ENCODE data around the gene TMEM140. TPM values are rescaled to one million over a fixed set of nuclear protein-coding genes. Genes with fewer than 3 reads are reported as not detected.

Gene TMEM140
- total RNA-seq, 1 donor from 2014 or later: 39.3 TPM

GRCh38 chr7:135161669-135162068 lies 13.8 kb downstream of the TMEM140 start:
- ATAC-seq (no peak), DNase-seq (no peak)
- Histone ChIP-seq H3K27ac (peak overlapping the region; percentile 65), H3K36me3 (peaks cover 33% of the 10 kb centered on the region), H3K4me1 (peaks cover 83% of the 10 kb centered on the region), H3K9me3 (no peaks in the 10 kb centered on the region), H3K4me3 (no peak overlapping the region), H3K27me3 (ENCODE audit: low read depth) (no peaks in the 10 kb centered on the region)
- intact Hi-C loops (cut with DNase I): no loop called here
- TF ChIP-seq CTCF (IDR thresholded peaks at IDR 0.05): no peak

GRCh38 chr7:135162382-135163001 lies 14.6 kb downstream of the TMEM140 start:
- no peak for ATAC-seq
- no peak for DNase-seq
- H3K4me1 ChIP-seq: peaks cover 90% of the 10 kb centered on the region
- H3K27me3 ChIP-seq (ENCODE audit: low read depth): no peaks in the 10 kb centered on the region
- H3K27ac ChIP-seq: peak overlapping the region; percentile 65
- intact Hi-C loops (cut with DNase I): no loop called here
- peaks cover 42% of the 10 kb centered on the region for H3K36me3 ChIP-seq
- no peaks in the 10 kb centered on the region for H3K9me3 ChIP-seq
- no peak for TF ChIP-seq CTCF (IDR thresholded peaks at IDR 0.05)
- H3K4me3 ChIP-seq: no peak overlapping the region

DNA sequence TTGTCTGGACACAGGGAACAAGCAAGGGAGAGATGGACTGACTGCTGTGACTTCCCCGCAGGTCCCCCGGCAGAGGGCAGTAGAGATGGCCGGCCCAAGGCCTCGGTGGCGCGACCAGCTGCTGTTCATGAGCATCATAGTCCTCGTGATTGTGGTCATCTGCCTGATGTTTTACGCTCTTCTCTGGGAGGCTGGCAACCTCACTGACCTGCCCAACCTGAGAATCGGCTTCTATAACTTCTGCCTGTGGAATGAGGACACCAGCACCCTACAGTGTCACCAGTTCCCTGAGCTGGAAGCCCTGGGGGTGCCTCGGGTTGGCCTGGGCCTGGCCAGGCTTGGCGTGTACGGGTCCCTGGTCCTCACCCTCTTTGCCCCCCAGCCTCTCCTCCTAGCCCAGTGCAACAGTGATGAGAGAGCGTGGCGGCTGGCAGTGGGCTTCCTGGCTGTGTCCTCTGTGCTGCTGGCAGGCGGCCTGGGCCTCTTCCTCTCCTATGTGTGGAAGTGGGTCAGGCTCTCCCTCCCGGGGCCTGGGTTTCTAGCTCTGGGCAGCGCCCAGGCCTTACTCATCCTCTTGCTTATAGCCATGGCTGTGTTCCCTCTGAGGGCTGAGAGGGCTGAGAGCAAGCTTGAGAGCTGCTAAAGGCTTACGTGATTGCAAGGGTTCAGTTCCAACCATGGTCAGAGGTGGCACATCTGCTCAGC lies 16.6 kb downstream of the TMEM140 start:
- peaks cover 88% of the 10 kb centered on the region for H3K4me1 ChIP-seq
- no peak overlapping the region for H3K4me3 ChIP-seq
- intact Hi-C loops (cut with DNase I): no loop called here
- TF ChIP-seq CTCF (IDR thresholded peaks at IDR 0.05): peak; percentile 10
- peak overlapping the region; percentile 72 for H3K27ac ChIP-seq
- H3K27me3 ChIP-seq (ENCODE audit: low read depth): no peaks in the 10 kb centered on the region
- H3K36me3 ChIP-seq: peaks cover 51% of the 10 kb centered on the region
- no peak for ATAC-seq
- no peaks in the 10 kb centered on the region for H3K9me3 ChIP-seq
- no peak for DNase-seq

DNA sequence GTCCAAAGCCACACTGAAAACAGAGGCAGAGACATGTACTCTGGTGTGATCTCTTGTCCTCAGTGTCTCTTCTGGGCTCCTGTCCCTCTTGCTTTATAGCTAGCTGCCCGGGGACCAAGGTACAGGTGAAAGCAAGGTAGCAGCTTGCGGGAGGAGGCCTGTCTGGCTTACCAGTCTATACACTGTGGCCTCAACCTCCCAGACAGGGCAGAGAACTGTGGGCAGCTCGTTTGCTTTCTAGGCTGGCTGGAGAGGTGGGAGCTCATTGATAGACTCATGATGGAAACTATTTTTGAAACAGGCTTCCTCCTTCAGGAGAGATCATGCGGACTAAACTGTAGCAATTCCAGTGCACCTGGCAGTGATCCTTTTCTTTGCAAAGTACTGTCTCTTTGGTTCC lies 18.0 kb downstream of the TMEM140 start:
- no peak for DNase-seq
- Histone ChIP-seq H3K27me3 (ENCODE audit: low read depth) (no peaks in the 10 kb centered on the region), H3K4me1 (peaks cover 79% of the 10 kb centered on the region), H3K36me3 (peaks cover 51% of the 10 kb centered on the region), H3K27ac (peak overlapping the region; percentile 72), H3K9me3 (no peaks in the 10 kb centered on the region), H3K4me3 (no peak overlapping the region)
- no peak for TF ChIP-seq CTCF (IDR thresholded peaks at IDR 0.05)
- intact Hi-C loops (cut with DNase I): no loop called here
- ATAC-seq: no peak

- DNase-seq (no peak), ATAC-seq (no peak)
- TF ChIP-seq CTCF (IDR thresholded peaks at IDR 0.05): no peak
- Histone ChIP-seq H3K27me3 (ENCODE audit: low read depth) (no peaks in the 10 kb centered on the region), H3K27ac (peak overlapping the region; percentile 72), H3K9me3 (no peaks in the 10 kb centered on the region), H3K4me3 (peak overlapping the region; percentile 4), H3K4me1 (peaks cover 78% of the 10 kb centered on the region), H3K36me3 (peaks cover 51% of the 10 kb centered on the region)
- intact Hi-C loops (cut with DNase I): no loop called here
Measured at GRCh38 chr7:135166338-135166990, 18.6 kb downstream of the TMEM140 start.

Measured in lower lobe of right lung (tissue), 2 donors.